HCT116 (cell line): ENCODE data around the gene SCN10A. TPM values are rescaled to one million over a fixed set of nuclear protein-coding genes. Genes with fewer than 3 reads are reported as not detected.

ENCODE experiments used
- ATAC-seq: fragments of 200-7000 bp; cut with Tn5 transposase; 2 replicates; pipeline ENCODE4 v1.9.1; 2020; ENCODE audit warnings: mild to moderate bottlenecking, moderate library complexity
- BruUV-seq: library from RNA; stranded (reverse); fragments of 400-500 nt; replicated peaks from 2 replicates; lab custom pipeline; 2021; lab: Mats Ljungman, UMichigan
- CTCF ChIA-PET: fragments of 300-600 bp; sonication (Branson Sonifier 250); formaldehyde crosslinking; loops from one replicate; lab custom pipeline; 2021; ENCODE audit warnings: antibody characterized with exemption; lab: Charles Lee
- POLR2A ChIA-PET: fragments of 300-600, 350-600 bp; sonication (Branson Sonifier 250); formaldehyde crosslinking; loops from one replicate; lab custom pipeline; 2021; ENCODE audit warnings: antibody characterized with exemption; lab: Charles Lee
- RAD21 ChIA-PET, 2 experiments: fragments of 300-600 bp; sonication (Branson Sonifier 250); formaldehyde crosslinking; loops; one replicate each; lab custom pipeline; 2023; ENCODE audit warnings: low total read pairs in 2 of 2; ENCODE audit not compliant: uncharacterized antibody in 2 of 2, unreplicated experiment in 2 of 2, low non-redundant PET in 1 of 2; lab: Charles Lee
- DNase-seq: peaks from one replicate; pipeline ENCODE4 v3.0.0-alpha.2; 2010; ENCODE audit warnings: low read depth, low spot score
- H2AFZ ChIP-seq: fragments of 200-600 bp; shearing (Covaris generic), sonication (generic); 2 replicates; pipeline ENCODE4 v1.6.1; 2017; ENCODE audit warnings: low read depth, mixed run types, mixed read lengths, antibody characterized with exemption, low read length; ENCODE audit not compliant: poor library complexity, severe bottlenecking
- H3K27ac ChIP-seq: 2 replicates; pipeline ENCODE4 v1.5.1; 2012; ENCODE audit warnings: low read depth, low read length
- H3K27me3 ChIP-seq: fragments of 200-600 bp; sonication (generic); 2 replicates; pipeline ENCODE4 v1.6.1; 2016; ENCODE audit warnings: mixed run types, low read length, mixed read lengths; ENCODE audit not compliant: insufficient read depth
- H3K36me3 ChIP-seq, 2 experiments: fragments of 200-500 bp in 1 of 2; fragments of 200-600 bp in 1 of 2; sonication (Bioruptor generic) in 1 of 2; sonication (generic) in 1 of 2; 2 replicates each; pipeline versions ENCODE4 v1.5.1 to v1.6.1; 2014 to 2016; ENCODE audit warnings: low read length in 2 of 2, inconsistent platforms in 1 of 2, mixed read lengths in 1 of 2, mixed run types in 1 of 2; ENCODE audit not compliant: insufficient read depth in 2 of 2, control insufficient read depth in 1 of 2
- H3K4me1 ChIP-seq, 2 experiments: fragments of 200-600 bp in 1 of 2; sonication (generic) in 1 of 2; 2 replicates each; pipeline versions ENCODE4 v1.5.1 to v1.6.1; 2012 to 2017; ENCODE audit warnings: low read length in 2 of 2, inconsistent platforms in 1 of 2, mild to moderate bottlenecking in 1 of 2, mixed read lengths in 1 of 2, mixed run types in 1 of 2, moderate library complexity in 1 of 2; ENCODE audit not compliant: insufficient read depth in 2 of 2, control insufficient read depth in 1 of 2
- H3K4me2 ChIP-seq: fragments of 200-600 bp; sonication (generic); 2 replicates; pipeline ENCODE4 v1.6.1; 2017; ENCODE audit warnings: mixed run types, low read length, mixed read lengths
- H3K4me3 ChIP-seq, 2 experiments: fragments of 200-600 bp in 1 of 2; sonication (generic) in 1 of 2; replicated peaks in 1 of 2; 2 replicates each; pipeline ENCODE4 v1.5.1; 2011 to 2016; ENCODE audit warnings: low read length in 2 of 2, control low read depth in 1 of 2, low read depth in 1 of 2, mild to moderate bottlenecking in 1 of 2, mixed read lengths in 1 of 2, mixed run types in 1 of 2
- H3K79me2 ChIP-seq: fragments of 200-600 bp; sonication (generic); 2 replicates; pipeline ENCODE4 v1.6.1; 2017; ENCODE audit warnings: mild to moderate bottlenecking, mixed run types, low read length, moderate library complexity, mixed read lengths; ENCODE audit not compliant: insufficient read depth
- H3K9ac ChIP-seq: fragments of 200-600 bp; sonication (generic); 2 replicates; pipeline ENCODE4 v1.6.1; 2016; ENCODE audit warnings: low read length, mixed read lengths
- H3K9me2 ChIP-seq: fragments of 200-600 bp; sonication (generic), shearing (Covaris generic); 2 replicates; pipeline ENCODE4 v1.6.1; 2017; ENCODE audit warnings: mixed run types, mild to moderate bottlenecking, moderate library complexity; ENCODE audit not compliant: insufficient read depth
- H3K9me3 ChIP-seq, 2 experiments: fragments of 200-500 bp in 1 of 2; fragments of 200-600 bp in 1 of 2; sonication (Bioruptor generic) in 1 of 2; sonication (generic) in 1 of 2; 2 replicates each; pipeline ENCODE4 v1.6.1; 2014 to 2017; ENCODE audit warnings: low read length in 2 of 2, mixed read lengths in 2 of 2, inconsistent platforms in 1 of 2, low read depth in 1 of 2, mild to moderate bottlenecking in 1 of 2, mixed run types in 1 of 2, moderate library complexity in 1 of 2; ENCODE audit not compliant: control insufficient read depth in 1 of 2, insufficient read depth in 1 of 2
- H4K20me1 ChIP-seq: fragments of 200-600 bp; sonication (generic), shearing (Covaris generic); 2 replicates; pipeline ENCODE4 v1.6.1; 2017; ENCODE audit warnings: mixed run types, mild to moderate bottlenecking, moderate library complexity; ENCODE audit not compliant: insufficient read depth
- ATF3 ChIP-seq: IDR thresholded peaks from 2 replicates; pipeline ENCODE4 v1.6.1; 2012
- CEBPB ChIP-seq: IDR thresholded peaks from 2 replicates; pipeline ENCODE4 v1.6.1; 2012; ENCODE audit warnings: low read depth
- EGR1 ChIP-seq: IDR thresholded peaks from 2 replicates; pipeline ENCODE4 v1.6.1; 2012; ENCODE audit warnings: low read depth
- ELF1 ChIP-seq: IDR thresholded peaks from 2 replicates; pipeline ENCODE4 v1.6.1; 2012; ENCODE audit warnings: low read depth, borderline replicate concordance
- EZH2 ChIP-seq: fragments of 200-600 bp; sonication (generic); IDR thresholded peaks from 2 replicates; pipeline ENCODE4 v1.6.1; 2017; ENCODE audit warnings: antibody characterized with exemption, mixed run types
- EZH2phosphoT487 ChIP-seq: fragments of 200-600 bp; IDR thresholded peaks from 2 replicates; pipeline ENCODE4 v1.6.1; 2018; ENCODE audit warnings: antibody characterized with exemption, borderline replicate concordance
- FOSL1 ChIP-seq: IDR thresholded peaks from 2 replicates; pipeline ENCODE4 v1.6.1; 2012; ENCODE audit warnings: low read depth
- JUND ChIP-seq: IDR thresholded peaks from 2 replicates; pipeline ENCODE4 v1.6.1; 2012
- RAD21 ChIP-seq: IDR thresholded peaks from 2 replicates; pipeline ENCODE4 v1.6.1; 2012; ENCODE audit warnings: low read depth, mild to moderate bottlenecking
- SIN3A ChIP-seq: IDR thresholded peaks from 2 replicates; pipeline ENCODE4 v1.6.1; 2012; ENCODE audit warnings: low read depth
- TCF7L2 ChIP-seq: IDR thresholded peaks from 2 replicates; pipeline ENCODE4 v1.7.0; 2011; ENCODE audit warnings: borderline replicate concordance, inconsistent platforms; ENCODE audit not compliant: insufficient read depth, insufficient read length; ENCODE audit errors: extremely low read depth
- YY1 ChIP-seq: IDR thresholded peaks from 2 replicates; pipeline ENCODE4 v1.6.1; 2011; ENCODE audit warnings: low read length, low read depth, moderate library complexity, mild to moderate bottlenecking; ENCODE audit not compliant: insufficient replicate concordance; ENCODE audit errors: extremely low read depth
- ZFX ChIP-seq: fragments of 450-650 bp; IDR thresholded peaks from 2 replicates; pipeline ENCODE4 v1.6.1; 2017
- ZNF274 ChIP-seq: fragments of 200-500 bp; sonication (Bioruptor generic); IDR thresholded peaks from 2 replicates; pipeline ENCODE4 v1.6.1; 2014; ENCODE audit warnings: mild to moderate bottlenecking, low read depth, low read length, inconsistent platforms
- intact Hi-C: fragments of 100-400 bp; cut with micrococcal nuclease; formaldehyde crosslinking; loops from 2 replicates; pipeline ENCODE4 v1.10.0; 2022
- total RNA-seq: library from RNA; stranded (reverse); gene quantifications from one replicate; pipeline ENCODE4 v1.2.1, GENCODE V29; 2021; ENCODE audit not compliant: unreplicated experiment
- TF ChIP-seq, protein P1 (sequence below): IDR thresholded peaks from 2 replicates; pipeline ENCODE4 v1.6.1; 2012
- TF ChIP-seq, protein P2 (sequence below): IDR thresholded peaks from 2 replicates; pipeline ENCODE4 v1.6.1; 2011; ENCODE audit warnings: mild to moderate bottlenecking, low read length, moderate library complexity; ENCODE audit not compliant: insufficient replicate concordance; ENCODE audit errors: extremely low read depth

The SCN10A gene
- total RNA-seq, 1 experiment from 2014 or later: not detected

DNA sequence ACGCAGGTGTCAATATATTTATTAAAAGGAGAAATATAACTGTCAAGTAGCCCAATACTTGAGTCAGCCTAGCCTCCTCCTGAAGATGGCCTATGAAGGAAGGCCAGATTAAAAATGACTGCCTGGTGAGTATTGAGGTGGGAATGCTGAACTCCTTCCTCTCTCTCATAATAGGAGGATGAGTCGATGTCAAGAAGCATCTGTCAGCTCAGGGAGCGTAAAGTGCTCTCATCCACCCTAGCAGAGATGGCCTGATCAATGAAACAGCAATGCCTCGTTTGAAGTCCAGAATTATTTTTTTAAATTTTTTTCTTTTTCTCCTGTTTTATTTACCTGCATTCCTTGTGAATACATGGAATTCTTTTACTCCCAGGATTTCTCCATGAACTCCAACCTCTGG is 58.3 kb downstream of the SCN10A start:
- Histone ChIP-seq H3K4me3 (no peak overlapping the region), H3K4me1 (no peaks in the 10 kb centered on the region), H3K9me2 (no peaks in the 10 kb centered on the region), H3K4me2 (no peak overlapping the region), H3K27me3 (peaks cover 51% of the 10 kb centered on the region), H3K27ac (no peak overlapping the region), H3K9me3 (no peaks in the 10 kb centered on the region), H2AFZ (no peak overlapping the region), H3K9ac (no peak overlapping the region), H3K36me3 (no peaks in the 10 kb centered on the region), H3K79me2 (no peaks in the 10 kb centered on the region), H4K20me1 (no peaks in the 10 kb centered on the region)
- ChIA-PET RAD21 (no interaction called here), POLR2A (no interaction called here), CTCF (no interaction called here)
- DNase-seq (no peak), ATAC-seq (no peak)
- TF ChIP-seq EGR1: no peak
- intact Hi-C loops: no loop called here
- no TSS peak for BruUV-seq

- Histone ChIP-seq H3K4me2 (no peak overlapping the region), H3K4me3 (no peak overlapping the region), H3K4me1 (no peaks in the 10 kb centered on the region), H3K9me2 (no peaks in the 10 kb centered on the region), H3K27me3 (peaks cover 55% of the 10 kb centered on the region), H3K36me3 (no peaks in the 10 kb centered on the region), H3K9me3 (no peaks in the 10 kb centered on the region), H4K20me1 (no peaks in the 10 kb centered on the region), H2AFZ (no peak overlapping the region), H3K79me2 (no peaks in the 10 kb centered on the region), H3K9ac (no peak overlapping the region), H3K27ac (no peak overlapping the region)
- no TSS peak for BruUV-seq
- POLR2A ChIA-PET: no interaction called here
- intact Hi-C loops: no loop called here
- DNase-seq (no peak), ATAC-seq (no peak)
- RAD21 ChIA-PET: no interaction called here
- CTCF ChIA-PET: interaction anchor here (1.1 kb wide), 1 partner anchor 18 kb away, joined by 4 read pairs; no protein-coding TSS in a partner anchor
- TF ChIP-seq ELF1 (no peak), ZNF274 (no peak), FOSL1 (no peak), ATF3 (no peak), TCF7L2 (no peak), YY1 (no peak), ZFX (no peak), SIN3A (no peak), EZH2 (no peak), CEBPB (no peak), EGR1 (no peak), JUND (no peak), RAD21 (no peak), EZH2phosphoT487 (no peak)
- TF ChIP-seq, protein P1, sequence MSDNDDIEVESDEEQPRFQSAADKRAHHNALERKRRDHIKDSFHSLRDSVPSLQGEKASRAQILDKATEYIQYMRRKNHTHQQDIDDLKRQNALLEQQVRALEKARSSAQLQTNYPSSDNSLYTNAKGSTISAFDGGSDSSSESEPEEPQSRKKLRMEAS: no peak
- TF ChIP-seq, protein P2, sequence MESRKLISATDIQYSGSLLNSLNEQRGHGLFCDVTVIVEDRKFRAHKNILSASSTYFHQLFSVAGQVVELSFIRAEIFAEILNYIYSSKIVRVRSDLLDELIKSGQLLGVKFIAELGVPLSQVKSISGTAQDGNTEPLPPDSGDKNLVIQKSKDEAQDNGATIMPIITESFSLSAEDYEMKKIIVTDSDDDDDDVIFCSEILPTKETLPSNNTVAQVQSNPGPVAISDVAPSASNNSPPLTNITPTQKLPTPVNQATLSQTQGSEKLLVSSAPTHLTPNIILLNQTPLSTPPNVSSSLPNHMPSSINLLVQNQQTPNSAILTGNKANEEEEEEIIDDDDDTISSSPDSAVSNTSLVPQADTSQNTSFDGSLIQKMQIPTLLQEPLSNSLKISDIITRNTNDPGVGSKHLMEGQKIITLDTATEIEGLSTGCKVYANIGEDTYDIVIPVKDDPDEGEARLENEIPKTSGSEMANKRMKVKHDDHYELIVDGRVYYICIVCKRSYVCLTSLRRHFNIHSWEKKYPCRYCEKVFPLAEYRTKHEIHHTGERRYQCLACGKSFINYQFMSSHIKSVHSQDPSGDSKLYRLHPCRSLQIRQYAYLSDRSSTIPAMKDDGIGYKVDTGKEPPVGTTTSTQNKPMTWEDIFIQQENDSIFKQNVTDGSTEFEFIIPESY: no peak
Measured at GRCh38 chr3:38756892-38757291, 59.1 kb downstream of the SCN10A start.
